Fibroblast of skin of scalp (primary cell): Measurements from ENCODE around the gene ZG16B.

Experiments used
- DNase-seq: peaks from one replicate; pipeline ENCODE4 v3.0.0-alpha.2; 2013

ZG16B gene

DNA sequence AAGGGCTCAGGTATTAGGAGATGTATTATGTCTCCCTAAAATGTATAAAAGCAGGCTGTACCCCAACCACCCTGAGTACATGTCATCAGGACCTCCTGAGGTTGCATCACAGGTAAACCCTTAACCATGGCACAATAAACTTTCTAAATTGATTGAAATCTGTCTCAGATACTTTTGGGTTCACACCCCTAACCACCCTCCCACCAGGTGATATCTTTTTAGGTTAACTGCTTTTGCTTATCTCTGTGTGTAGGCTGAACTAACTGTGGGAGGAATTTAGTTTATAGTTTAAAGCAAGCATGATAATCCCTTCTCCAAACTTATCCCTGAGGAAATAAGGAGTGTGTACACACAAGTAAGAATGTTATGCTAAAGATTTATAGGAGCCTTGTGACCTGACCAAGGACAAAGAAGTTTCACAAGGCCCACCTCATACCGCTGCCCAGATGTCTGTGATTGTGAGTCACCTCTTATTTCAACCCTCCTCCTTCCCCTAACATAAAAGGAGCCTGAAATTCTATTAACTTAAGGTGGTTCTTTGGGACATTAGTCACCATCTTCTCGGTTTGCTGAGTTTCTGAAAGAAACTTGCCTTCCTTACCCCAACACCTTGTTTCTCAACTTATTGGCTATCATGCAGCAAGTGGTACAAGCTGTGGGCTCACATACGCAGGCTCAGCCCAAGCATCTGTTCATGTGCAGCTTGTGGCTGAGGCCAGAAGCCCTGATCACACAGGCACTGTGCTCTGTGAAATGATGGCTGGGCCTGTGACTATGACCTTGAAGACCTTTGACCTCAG is 16.6 kb downstream of the ZG16B start:
- no peak for DNase-seq

DNA sequence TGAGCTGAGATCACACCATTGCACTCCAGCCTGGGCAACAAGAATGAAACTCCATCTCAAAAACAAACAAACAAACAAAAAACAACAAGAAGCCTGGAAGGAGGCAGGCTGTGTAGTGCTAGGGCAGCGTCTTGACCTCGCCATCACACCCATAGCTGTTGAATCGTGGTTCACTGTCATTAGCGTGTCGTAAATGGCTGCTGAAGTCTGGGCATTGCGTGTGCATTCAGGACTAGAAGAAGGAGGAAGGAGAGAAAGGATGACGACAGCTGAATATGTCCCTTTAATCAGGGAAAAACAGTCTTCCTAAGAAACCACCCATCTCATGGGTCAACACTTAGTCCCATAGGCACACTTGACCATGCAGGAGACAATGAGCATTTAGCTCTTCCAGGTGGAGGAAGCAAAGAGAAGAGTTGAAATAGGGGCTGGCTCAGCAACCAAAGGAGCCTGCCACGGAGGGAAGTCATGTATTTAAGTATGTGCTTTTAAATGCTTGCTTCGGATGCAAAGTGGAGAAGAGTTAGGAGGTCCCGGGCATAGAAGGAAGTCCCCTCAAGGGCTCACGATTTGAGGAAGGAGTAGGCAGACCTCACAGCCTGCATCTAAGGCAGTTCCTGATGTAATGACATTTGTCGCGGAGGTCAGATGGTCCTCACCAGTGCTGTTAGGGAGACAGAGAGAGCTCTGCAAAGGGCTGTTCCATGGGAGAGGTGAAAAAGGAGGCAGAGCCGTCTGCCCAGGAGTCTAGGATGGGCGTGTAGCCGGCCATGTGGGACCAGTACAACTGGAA is 19.0 kb downstream of the ZG16B start:
- DNase-seq = no peak

DNA sequence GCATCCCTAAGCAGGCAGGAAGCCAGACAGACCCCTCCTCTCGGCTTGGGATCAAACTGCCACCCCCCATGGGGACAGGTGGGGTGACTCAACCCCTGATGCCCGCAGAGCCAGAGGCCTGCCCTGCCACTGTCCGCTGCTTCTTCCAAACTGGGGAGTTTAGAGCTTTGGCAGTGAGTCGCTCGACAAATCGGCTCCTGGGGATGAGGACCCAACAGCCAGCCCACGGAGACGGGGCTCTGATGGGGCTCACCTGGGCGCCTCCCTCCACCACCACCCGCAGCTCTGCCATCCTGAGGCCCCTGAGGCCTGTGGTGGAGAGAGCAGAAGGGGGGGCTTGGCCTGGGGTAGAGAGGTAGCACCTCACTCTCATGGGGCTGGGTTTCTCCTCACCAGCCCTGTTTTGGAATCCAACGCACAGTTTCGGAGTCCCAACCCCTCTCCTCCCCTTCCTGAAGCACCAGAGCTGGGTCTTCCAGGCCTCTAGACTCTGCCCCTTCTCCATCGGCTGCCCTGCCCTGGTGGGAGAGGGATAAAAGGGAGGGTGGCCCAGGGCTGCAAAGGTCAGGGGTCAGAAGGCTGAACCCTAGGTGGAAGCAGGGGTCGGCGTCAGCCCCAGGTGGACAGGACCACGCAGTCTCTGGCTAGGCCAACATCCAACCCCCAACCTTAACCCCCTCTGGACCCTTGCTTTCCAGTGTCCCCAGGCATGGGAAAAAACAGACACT is 22.1 kb downstream of the ZG16B start:
- no peak for DNase-seq

- DNase-seq = no peak
These were observed 22.8 kb downstream of the ZG16B start for GRCh38 chr16:2852731-2853507.

GRCh38 chr16:2853531-2854073 is 23.5 kb downstream of the ZG16B start:
- no peak for DNase-seq

- DNase-seq = no peak
These were observed 24.7 kb downstream of the ZG16B start for GRCh38 chr16:2854700-2855309.

DNA sequence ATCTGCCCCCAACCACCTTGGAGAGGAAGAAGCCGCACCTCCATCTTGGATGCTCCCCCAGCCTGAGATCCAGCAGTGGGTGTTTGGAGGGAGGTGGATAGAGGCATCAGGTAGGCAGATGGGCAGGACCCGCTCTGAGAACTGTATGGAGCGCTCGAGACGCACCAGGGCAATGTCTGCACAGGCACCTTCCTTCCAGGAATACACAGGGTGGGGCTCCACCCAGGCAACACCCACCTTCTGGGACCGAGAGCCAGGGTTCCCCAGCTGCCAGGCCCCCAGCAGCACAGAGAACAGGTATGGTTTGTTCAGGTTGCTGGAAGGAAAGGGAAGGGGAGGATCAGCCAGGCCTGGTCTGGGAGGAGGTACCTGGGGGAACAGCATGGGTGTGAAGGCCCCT is 25.4 kb downstream of the ZG16B start:
- no peak for DNase-seq

- no peak for DNase-seq
These were observed 26.1 kb downstream of the ZG16B start for GRCh38 chr16:2856061-2856670.

DNA sequence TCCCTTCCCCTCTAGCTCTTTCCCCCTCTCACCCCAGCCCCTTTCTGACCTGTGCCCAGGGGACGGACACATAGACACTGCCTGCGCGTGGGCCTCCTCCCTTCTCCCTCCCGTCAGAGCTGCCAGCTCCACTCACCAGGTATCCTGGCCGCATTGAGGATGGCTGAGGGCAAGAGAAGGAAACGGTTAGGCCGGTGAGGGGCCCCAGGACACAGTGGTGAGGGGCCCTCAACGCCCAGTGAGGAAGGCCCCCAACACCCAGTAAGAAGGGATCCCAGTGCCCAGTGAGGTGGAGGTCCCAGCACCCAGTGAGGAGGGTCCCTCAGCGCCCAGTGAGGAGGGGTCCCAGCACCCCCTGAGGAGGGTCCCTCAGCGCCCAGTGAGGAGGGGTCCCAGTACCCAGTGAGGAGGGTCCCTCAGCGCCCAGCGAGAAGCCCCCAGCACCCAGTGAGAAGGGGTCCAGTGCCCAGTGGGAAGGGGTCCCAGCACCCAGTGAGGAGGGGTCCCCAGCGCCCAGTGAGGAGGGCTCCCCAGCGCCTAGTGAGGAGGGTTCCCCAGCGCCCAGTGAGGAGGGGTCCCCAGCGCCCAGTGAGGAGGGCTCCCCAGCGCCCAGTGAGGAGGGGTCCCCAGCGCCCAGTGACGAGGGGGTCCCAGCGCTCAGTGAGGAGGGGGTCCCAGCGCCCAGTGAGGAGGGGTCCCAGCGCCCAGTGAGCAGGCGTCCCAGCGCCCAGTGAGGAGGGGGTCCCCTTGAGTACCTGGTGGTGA is 26.8 kb downstream of the ZG16B start:
- DNase-seq = no peak

- DNase-seq = no peak
These were observed 27.5 kb downstream of the ZG16B start, which contains the start of gene PRSS22 for GRCh38 chr16:2857451-2858244. Gene PRSS22, minus strand, starts transcription at chr16:2858170. Its CDS starts 66 bp downstream, at chr16:2858104.

GRCh38 chr16:2858245-2859025 is 28.3 kb downstream of the ZG16B start:
- DNase-seq = no peak

GRCh38 chr16:2859686-2860265 is 29.7 kb downstream of the ZG16B start:
- no peak for DNase-seq

DNA sequence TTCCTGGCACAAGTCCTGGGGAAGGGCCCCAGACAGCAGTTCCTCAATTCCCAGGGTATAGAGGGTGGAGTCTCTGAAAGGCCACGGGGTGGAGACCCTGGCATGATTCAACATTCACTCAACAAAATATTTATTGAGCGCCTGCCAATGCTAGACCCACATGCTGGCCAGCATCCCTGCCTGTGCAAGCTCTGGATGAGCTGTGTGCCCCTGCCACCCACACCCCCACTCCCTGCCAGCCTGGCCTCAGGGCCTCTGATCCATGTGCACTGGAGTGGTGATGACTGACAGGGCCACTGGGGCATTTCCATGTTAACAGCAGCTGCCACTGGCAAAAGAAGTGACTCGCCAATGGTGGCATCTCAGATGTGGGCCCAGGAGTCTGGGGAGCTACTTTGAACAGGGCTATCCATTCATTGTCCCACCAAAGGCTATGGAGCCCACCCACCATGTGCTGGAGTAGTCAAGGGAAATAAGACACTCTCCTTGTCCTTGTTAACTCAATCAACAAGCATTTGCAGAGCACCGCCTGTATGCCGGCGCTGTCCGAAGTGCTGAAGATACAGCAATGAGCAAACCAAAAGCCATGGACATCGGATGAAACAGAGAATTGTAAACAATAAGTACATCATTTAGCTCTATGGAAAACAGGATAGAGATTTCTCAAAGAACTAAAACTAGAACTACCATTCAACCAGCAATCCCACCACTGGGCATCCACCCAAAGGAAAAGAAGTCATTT is 30.9 kb downstream of the ZG16B start:
- no peak for DNase-seq

DNA sequence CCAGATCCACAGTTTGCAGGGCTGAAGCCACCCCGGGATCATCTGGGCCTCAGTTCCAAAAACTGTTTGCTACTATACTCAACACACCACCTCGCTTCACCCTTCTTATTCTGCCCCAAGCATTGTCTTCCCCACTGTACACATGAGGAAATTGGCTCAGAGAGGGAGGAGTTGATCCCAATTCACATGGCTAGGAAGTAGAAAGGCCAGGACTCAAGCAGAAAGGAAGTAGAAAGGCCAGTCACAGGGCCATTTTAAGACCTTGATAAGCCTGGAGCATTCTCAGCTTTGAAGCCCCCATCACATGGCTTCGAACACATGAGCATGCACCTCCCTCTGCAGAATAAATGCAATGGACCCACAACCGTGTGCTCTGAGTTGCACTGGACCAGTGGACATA is 35.5 kb downstream of the ZG16B start:
- DNase-seq = no peak

DNA sequence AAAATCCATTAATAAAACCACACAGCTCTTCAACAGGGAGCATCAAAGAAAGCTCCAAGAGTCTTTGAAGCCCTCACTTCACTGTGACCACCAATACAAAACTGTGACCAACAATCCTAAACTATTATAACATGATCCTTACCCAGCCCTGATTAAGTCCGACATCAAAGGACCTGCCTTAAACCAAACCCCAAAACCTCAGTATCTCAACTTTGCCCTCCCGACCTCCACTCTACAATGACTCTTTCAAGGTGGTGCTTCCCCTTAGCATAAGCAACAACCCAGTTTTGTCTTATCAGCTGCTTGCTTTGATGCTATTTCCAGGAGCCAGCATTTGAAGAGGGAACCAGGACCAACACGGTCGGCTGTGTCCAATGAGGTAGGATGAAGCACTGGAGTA is 36.3 kb downstream of the ZG16B start:
- DNase-seq = no peak

- no peak for DNase-seq
These were observed 37.5 kb downstream of the ZG16B start for GRCh38 chr16:2867661-2867986.

GRCh38 chr16:2867987-2868789 is 38.1 kb downstream of the ZG16B start:
- DNase-seq = peak; percentile 94
